ENCODE results near the gene LMX1A.

DNA sequence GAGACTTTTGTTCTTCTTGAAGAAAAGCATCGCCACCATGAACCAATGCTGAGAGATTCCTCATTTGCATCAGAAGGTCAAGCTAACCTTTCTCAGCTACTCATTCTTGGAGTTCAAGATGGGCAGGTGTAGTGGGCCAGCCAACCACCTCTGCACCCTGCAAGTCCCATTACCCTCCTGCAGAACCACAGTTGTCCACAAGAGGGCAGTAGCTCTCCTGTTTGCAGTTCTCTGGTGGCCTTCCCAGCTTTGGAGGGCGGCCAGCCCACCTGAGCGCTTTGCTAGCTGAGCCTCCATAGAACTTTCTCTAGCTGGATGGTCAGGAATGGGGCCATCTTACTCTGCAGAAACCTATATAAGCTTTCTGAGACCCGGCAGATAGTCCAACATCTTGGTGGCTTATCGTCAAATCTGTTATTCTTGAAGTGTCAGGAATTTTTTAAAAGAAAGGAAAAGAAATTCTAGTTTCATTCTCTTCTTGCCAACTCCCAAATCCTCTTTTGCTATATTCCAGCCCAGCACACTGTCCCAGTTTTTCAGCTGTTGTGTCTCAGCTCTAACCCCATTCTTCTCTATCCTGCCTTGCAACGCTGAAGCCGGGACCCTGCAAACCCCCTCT is 11.0 kb upstream of the LMX1A start:
- TF ChIP-seq CTCF (IDR thresholded peaks at IDR 0.05) (peak; percentile 77 to 97 (median 88)), POLR2A (IDR thresholded peaks at IDR 0.05) (no peak)

Measured in esophagus squamous epithelium (tissue), 4 donors.